ENCODE results near the gene VEGFB.

DNA sequence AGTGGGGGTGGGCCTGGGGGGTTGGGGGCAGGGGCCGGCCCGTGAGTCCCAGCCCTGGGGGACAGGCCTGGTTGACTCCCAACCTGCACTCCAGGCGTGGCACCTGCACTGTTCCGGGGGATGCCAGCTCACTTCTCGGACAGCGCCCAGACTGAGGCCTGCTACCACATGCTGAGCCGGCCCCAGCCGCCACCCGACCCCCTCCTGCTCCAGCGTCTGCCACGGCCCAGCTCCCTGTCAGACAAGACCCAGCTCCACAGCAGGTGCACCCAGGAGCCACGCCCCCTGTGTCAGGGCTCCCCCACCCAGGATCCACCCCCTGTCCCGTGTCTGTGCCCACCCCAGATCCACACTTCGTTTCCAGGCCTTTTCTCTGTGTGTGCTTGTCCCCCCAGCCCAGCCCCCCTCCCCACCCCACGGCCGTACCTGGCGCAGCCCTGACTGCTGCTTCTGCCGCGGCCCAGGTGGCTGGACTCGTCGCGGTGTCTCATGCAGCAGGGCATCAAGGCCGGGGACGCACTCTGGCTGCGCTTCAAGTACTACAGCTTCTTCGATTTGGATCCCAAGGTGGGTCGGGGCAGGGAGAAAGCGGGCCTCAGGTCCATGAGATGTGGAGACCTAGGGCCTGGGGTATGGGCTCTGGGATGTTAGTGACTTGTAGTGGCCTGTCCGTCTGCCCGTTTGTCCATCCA is 23.1 kb upstream of the VEGFB start:
- TF ChIP-seq FOXK2 (IDR thresholded peaks at IDR 0.05) (no peak), BHLHE40 (IDR thresholded peaks at IDR 0.05; ENCODE audit: borderline replicate concordance) (no peak), SUZ12 (IDR thresholded peaks at IDR 0.05) (no peak), SP1 (IDR thresholded peaks at IDR 0.05) (no peak), FOXA1 (IDR thresholded peaks at IDR 0.05) (no peak)
